Activated T-cell treated with anti-CD3 and anti-CD28 coated beads, Interleukin-2, amount 50 U/mL, for 48 hours (primary cell): ENCODE results near the gene CSNK1D.
A peak's percentile ranks its signal among the peaks of the same experiment; 100 is the strongest.

Experiments used
- DNase-seq, 2 experiments: peaks; one replicate each; pipeline ENCODE4 v3.0.0-alpha.2; 2020

CSNK1D gene

GRCh38 chr17:82273327-82274133 lies at the start of gene CSNK1D:
CSNK1D (minus strand) TSS chr17:82273700; CDS start chr17:82273381, 319 bp downstream.
- peak; percentile 97 to 98 for DNase-seq

GRCh38 chr17:82322526-82323453 lies 49.3 kb upstream of the CSNK1D start:
- DNase-seq, result no peak

- DNase-seq, result peak; percentile 48 to 60
Observed at GRCh38 chr17:82321947-82322466, 48.5 kb upstream of the CSNK1D start.

GRCh38 chr17:82320956-82321927 lies 47.7 kb upstream of the CSNK1D start:
- peak; percentile 85 to 87 for DNase-seq

GRCh38 chr17:82320140-82320840 lies 46.8 kb upstream of the CSNK1D start:
- no peak for DNase-seq

GRCh38 chr17:82319619-82320062 lies 46.1 kb upstream of the CSNK1D start:
- DNase-seq, result no peak

GRCh38 chr17:82318772-82319606 lies 45.5 kb upstream of the CSNK1D start:
- no peak for DNase-seq

GRCh38 chr17:82318169-82318498 lies 44.6 kb upstream of the CSNK1D start:
- DNase-seq, result no peak

- DNase-seq, result peak; percentile 82 to 86
Observed at GRCh38 chr17:82317394-82318168, 44.1 kb upstream of the CSNK1D start, which contains the start of gene CD7. CD7 (minus strand) TSS chr17:82317608; CDS start chr17:82317495, 113 bp downstream.

- DNase-seq, result peak in 1 of 2 experiments; percentile 66
Observed at GRCh38 chr17:82316651-82317393, 43.3 kb upstream of the CSNK1D start.

- peak; percentile 65 to 71 for DNase-seq
Observed at GRCh38 chr17:82315703-82316358, 42.3 kb upstream of the CSNK1D start.

- no peak for DNase-seq
Observed at GRCh38 chr17:82314727-82315605, 41.5 kb upstream of the CSNK1D start.

- DNase-seq, result no peak
Observed at GRCh38 chr17:82314012-82314726, 40.7 kb upstream of the CSNK1D start.

- DNase-seq, result no peak
Observed at GRCh38 chr17:82313195-82314011, 39.9 kb upstream of the CSNK1D start.

GRCh38 chr17:82311971-82312370 lies 38.5 kb upstream of the CSNK1D start:
- DNase-seq, result no peak

GRCh38 chr17:82310877-82311276 lies 37.4 kb upstream of the CSNK1D start:
- DNase-seq, result no peak
